HG03103 (cell line): ENCODE measurements around the gene C14orf39.
"Not testable (repeated sequence)": the region's sequence is repeated elsewhere in the genome, so short reads cannot be mapped to it uniquely, and the experiment has no call there.

Experiments
- ATAC-seq: cut with Tn5 transposase; IDR thresholded peaks from one replicate; pipeline ENCODE4 v1.9.1; 2021; ENCODE audit warnings: low read depth; ENCODE audit not compliant: unreplicated experiment

The C14orf39 gene

DNA sequence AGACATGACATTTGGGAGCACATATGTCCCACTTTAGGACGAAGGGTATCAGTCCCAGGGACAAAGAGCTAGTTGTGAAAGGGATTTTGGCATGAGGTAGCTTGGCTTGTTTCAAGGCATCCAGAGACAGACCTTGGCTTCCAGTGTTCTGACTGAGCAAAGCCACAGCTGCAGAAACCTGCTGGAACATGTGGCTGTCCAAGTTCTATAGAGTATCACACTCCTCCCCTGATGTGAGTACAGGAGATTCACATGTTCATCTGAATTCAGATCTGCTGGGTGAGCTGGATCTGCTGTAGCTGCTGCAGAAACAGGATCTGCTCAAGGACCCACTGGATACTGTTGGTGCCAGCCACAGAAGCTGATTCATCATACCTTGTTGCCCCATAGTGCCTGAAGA is 10.1 kb upstream of the C14orf39 start:
- ATAC-seq, result no peak

DNA sequence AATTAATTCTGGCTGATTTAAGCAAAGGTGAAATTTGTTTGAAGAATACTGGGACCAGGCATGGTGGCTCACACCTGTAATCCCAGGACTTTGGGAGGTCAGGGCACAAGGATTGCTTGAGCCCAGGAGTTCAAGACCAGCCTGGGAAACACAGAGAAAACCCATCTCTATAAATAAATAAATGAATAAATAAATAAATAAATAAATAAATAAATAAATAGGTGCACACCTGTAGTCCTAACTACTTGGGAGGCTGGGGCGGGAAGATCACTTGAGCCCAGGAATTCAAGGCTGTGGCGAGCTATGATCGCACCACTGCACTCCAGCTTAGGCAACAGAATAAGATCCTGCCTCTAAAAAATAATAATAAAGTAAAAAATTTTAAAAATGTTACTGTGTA is 4.4 kb upstream of the C14orf39 start:
- no peak for ATAC-seq

DNA sequence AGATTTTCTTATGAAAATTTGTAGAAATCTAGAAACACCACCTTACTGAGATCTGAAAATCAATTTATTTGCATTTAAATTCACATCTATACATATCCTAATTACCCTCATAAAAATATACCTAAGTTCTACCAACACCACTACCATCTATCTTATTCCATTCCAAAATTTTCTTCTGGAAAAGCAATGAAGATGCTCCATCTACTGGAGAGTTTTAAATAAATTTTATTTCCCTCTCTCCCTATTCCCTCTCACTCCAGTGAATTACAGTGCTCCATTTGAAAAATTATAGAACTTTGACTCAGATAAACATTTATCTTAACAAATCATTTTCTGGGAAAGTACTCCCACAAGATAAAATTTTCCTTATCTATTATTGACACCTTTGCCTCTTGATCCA is 2.3 kb upstream of the C14orf39 start:
- no peak for ATAC-seq

DNA sequence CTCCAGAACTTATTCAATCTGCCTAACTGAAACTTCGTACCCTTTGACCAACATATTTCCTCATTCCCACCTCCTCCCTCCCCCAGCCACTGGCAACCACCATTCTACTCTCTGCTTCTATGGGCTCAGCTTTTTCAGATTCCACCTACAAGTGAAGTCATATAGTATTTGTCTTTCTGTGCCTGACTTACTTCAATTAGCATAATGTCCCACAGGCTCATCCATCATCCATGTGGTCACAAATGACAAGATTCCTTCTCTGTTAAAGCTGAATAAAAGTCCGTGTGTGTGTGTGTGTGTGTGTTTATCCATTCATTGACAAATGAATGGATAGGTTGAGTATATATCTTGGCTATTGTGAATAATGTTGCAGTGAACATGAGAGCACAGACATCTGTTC is 1.3 kb upstream of the C14orf39 start:
- ATAC-seq, result no peak

DNA sequence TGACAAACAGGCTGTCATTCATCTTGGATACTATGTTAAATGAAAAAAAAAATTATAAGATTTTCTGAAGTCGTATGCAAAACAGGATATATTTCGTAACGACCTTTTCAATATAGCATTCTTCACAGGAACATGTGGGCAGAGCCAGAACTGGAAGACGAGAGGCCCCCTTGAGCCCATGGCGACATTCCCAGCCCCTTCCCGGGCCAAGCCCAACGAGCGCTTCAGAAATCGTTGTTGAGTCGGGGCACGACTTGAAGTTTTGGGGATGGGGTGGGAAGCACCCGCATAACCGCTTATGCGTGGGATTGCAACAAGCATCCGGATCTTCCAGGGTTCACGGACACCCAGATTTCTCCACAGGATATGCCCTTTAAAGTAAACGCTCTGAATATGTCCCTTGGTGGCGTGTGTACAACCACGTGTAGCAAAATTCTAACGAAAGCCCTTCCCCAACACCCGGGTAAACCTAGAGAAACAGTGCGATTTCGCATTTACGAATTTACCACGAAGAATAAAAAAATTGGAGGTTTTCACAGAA is 736 bp downstream of the C14orf39 start:
- ATAC-seq, result no peak

DNA sequence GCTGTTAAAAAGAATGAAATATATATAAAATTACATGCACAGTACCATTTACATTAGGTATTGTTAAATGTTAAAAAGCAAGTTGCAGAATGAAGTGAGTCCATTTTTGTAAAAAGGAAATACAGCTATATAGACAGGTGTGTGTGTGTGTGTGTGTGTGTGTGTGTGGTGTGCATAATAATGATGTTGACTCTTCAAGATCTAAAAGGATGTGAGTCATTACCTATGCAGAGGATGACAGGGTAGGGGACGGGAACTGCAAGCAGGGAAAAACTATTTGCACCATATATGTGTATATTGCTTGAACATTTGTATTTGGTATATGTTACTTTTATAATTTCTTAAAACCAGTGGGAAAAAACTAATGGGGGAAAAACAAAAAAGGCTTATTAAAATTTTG is 3.1 kb downstream of the C14orf39 start:
- ATAC-seq, result no peak

DNA sequence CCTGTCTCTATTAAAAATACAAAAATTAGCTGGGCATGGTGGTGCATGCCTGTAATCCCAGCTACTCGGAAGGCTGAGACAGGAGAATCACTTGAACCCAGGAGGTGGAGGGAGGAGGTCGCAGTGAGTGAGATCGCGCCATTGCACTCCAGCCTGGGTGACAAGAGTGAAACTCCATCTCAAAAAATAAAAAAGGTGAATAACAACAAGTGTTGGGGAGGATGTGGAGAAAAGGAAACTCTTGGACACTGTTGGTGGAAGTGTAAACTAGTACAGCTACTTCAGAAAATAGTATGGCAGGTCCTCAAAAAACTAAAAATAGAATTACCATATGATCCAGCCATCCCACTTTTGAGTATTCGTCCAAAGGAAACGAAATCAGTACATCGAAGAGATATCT is 5.6 kb downstream of the C14orf39 start:
- ATAC-seq, result not testable (repeated sequence)

DNA sequence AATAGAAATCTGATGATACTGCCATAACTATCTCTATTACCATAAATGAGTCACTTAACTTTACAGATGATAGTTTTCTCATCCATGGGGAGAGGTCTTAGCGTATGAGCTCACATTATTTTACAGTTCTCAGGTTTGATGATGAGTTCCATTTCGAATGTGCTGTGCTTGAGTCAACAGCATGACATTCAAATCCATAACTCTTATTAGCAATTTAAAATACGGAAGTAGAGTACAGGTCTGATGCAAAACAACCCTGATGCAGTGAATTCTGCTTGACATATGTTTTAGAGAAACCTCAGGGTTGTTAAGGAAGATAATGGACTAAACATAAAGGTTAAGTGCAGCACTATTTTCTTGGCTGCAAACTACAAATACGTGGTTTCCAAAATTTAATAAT is 30.0 kb downstream of the C14orf39 start:
- no peak for ATAC-seq

DNA sequence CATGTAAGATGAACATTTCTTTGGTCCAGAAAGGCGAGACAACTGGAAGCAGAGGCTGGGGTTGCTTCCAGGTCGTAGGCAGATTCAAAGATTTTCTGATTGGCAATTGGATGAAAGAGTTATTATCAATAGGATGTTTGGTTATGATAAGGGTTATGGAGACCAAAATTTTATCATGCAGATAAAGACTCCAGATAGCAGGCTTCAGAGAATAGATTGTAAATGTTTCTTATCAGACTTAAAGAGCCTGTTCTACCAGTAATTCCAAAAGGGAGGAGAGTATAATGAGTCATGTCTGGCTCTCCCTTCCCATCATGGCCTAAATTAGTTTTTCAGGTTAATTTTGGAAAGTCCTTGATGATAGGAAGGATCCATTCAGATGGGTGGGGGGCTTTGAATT is 55.6 kb downstream of the C14orf39 start:
- ATAC-seq, result no peak

DNA sequence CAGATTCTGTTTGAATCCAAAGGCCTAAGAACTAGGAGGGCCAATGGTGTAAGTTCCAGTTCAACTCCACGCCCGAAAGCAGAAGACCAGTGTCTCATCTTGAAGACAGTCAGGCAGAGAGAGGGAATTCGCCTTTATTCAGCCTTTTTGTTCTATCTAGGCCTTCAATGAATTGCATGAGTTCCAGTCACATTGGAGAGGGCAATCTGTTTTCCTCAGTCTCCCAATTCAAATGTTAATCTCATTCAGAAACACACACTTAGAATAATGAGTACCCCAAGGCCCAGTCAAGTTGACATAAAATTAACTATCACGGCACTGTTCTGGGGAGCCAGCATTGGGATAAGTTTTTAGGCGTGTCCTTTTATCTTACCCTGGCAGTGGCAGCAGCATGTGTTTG is 65.8 kb downstream of the C14orf39 start:
- ATAC-seq, result no peak

DNA sequence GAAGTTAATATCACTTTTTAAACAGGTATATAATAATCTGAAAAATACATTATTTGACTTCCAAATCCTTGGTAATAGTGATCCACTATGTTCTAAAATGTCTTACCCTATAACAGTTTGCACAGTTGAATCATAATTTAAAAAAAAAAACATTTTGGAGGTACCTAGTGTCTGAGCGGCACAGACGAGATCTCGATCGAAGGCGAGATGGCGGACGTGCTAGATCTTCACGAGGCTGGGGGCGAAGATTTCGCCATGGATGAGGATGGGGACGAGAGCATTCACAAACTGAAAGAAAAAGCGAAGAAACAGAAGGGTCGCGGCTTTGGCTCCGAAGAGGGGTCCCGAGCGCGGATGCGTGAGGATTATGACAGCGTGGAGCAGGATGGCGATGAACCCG is 88.3 kb downstream of the C14orf39 start:
- ATAC-seq, result not testable (repeated sequence)

DNA sequence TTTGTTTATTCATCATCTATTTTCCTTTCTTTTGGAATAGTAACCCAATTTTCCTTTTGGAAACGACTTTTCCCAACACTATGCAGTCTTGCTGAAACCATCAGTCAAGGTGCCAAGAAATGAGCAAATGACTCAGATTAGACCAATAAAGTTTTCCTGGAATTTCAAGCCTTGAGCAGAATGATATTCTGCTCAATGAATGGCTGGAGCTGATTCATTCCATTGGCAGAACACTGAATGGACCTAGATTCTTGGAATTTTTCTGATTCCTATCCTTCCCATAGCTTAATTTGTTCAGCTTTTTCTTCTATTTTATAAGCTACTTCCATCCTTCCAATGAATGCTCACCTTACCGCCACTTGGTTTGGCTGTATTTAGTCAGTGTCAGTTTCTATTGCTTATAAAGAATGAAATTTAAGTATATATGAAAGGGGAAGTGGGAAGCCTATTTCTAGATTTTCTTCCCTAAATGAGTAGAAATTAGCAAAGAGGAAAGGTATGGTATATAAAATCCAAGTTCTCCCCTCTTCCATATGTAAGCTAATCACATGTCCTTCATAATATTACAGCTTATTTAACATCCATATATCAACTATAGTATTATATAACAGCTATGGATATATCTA is 89.0 kb downstream of the C14orf39 start:
- no peak for ATAC-seq
